Tibial nerve (tissue), 4 donors: ENCODE measurements around the gene UMAD1. TPM values are rescaled to one million over a fixed set of nuclear protein-coding genes. Genes with fewer than 3 reads are reported as not detected.

Experiments
- DNase-seq, 2 donors: peaks; one replicate each; pipeline ENCODE4 v3.0.0-alpha.2; 2019; ENCODE audit warnings: low spot score in 2 of 2
- H3K27ac ChIP-seq, 4 donors: fragments of 200-600 bp; sonication (generic) in 3 of 4; one replicate each; pipeline ENCODE4 v1.5.1; 2017 to 2019; ENCODE audit warnings: mild to moderate bottlenecking in 1 of 4
- H3K27me3 ChIP-seq, 2 donors: fragments of 200-600 bp; sonication (generic) in 1 of 2; one replicate each; pipeline versions ENCODE4 v1.5.1 to v1.6.0; 2017 to 2019
- H3K36me3 ChIP-seq, 3 donors: fragments of 200-600 bp; sonication (generic); one replicate each; pipeline ENCODE4 v1.5.1; 2018 to 2019
- H3K4me1 ChIP-seq, 4 donors: fragments of 200-600 bp; sonication (generic) in 3 of 4; one replicate each; pipeline ENCODE4 v1.5.1; 2017 to 2019
- H3K4me3 ChIP-seq, 4 donors: fragments of 200-600 bp; sonication (generic) in 3 of 4; one replicate each; pipeline ENCODE4 v1.5.1; 2017 to 2019; ENCODE audit warnings: mild to moderate bottlenecking in 1 of 4, moderate library complexity in 1 of 4
- H3K9me3 ChIP-seq, 4 donors: fragments of 200-600 bp; sonication (generic) in 3 of 4; one replicate each; pipeline ENCODE4 v1.5.1; 2017 to 2019
- CTCF ChIP-seq, 5 experiments: fragments of 200-600 bp in 3 of 5; fragments of 450-650 bp in 2 of 5; sonication (generic) in 3 of 5; IDR thresholded peaks; one replicate each; pipeline ENCODE4 v1.5.1; 2016 to 2019; ENCODE audit warnings: antibody characterized with exemption in 5 of 5, mild to moderate bottlenecking in 3 of 5, moderate library complexity in 2 of 5
- EP300 ChIP-seq, 2 donors: sonication (generic); formaldehyde crosslinking; IDR thresholded peaks; one replicate each; pipeline ENCODE4 v1.6.1; 2017; ENCODE audit warnings: antibody characterized with exemption in 2 of 2, mild to moderate bottlenecking in 1 of 2
- POLR2A ChIP-seq, 2 donors: fragments of 450-650 bp; IDR thresholded peaks; one replicate each; pipeline ENCODE4 v1.6.1; 2017; ENCODE audit warnings: antibody characterized with exemption in 2 of 2, mild to moderate bottlenecking in 2 of 2, moderate library complexity in 2 of 2
- WGBS, 2 donors: methylation state at CpG; one replicate each; pipeline ENCODE4 v1.1.5; 2018; 5-methylcytosine and 5-hydroxymethylcytosine counted together
- total RNA-seq, 4 donors: library from RNA; depleted of rRNA; stranded (reverse); fragments of >200 nt; gene quantifications; one replicate each; pipeline ENCODE4 v1.1.0, GENCODE V29; 2016

Gene UMAD1
- total RNA-seq, 4 donors from 2014 or later, result 6.0 to 14.9 (median 10.2) TPM

GRCh38 chr7:7705318-7705717 lies 64.8 kb downstream of the UMAD1 start:
- TF ChIP-seq POLR2A (IDR thresholded peaks at IDR 0.05), result no peak
- TF ChIP-seq CTCF (IDR thresholded peaks at IDR 0.05), result no peak
- no peak for TF ChIP-seq EP300 (IDR thresholded peaks at IDR 0.05)
- 71 to 74% methylated on average over 2 of the region's 2 CpGs for WGBS, 2 donors
- Histone ChIP-seq H3K27ac (no peak overlapping the region), H3K9me3 (no peaks in the 10 kb centered on the region), H3K4me1 (peaks cover 0 to 39% (median 2%) of the 10 kb centered on the region in 4 donors), H3K4me3 (no peak overlapping the region), H3K27me3 (no peaks in the 10 kb centered on the region), H3K36me3 (no peaks in the 10 kb centered on the region)
- DNase-seq, result no peak

GRCh38 chr7:7706101-7706511 lies 65.6 kb downstream of the UMAD1 start:
- no peaks in the 10 kb centered on the region for H3K27me3 ChIP-seq
- no peaks in the 10 kb centered on the region for H3K9me3 ChIP-seq
- no peak overlapping the region for H3K4me3 ChIP-seq
- no peak overlapping the region for H3K27ac ChIP-seq
- 92 to 94% methylated on average over 1 of the region's 1 CpG for WGBS, 2 donors
- no peaks in the 10 kb centered on the region for H3K36me3 ChIP-seq
- no peak for TF ChIP-seq EP300 (IDR thresholded peaks at IDR 0.05)
- TF ChIP-seq CTCF (IDR thresholded peaks at IDR 0.05), result no peak
- no peak for TF ChIP-seq POLR2A (IDR thresholded peaks at IDR 0.05)
- DNase-seq, result no peak
- H3K4me1 ChIP-seq, result peaks cover 0 to 39% (median 2%) of the 10 kb centered on the region in 4 donors

DNA sequence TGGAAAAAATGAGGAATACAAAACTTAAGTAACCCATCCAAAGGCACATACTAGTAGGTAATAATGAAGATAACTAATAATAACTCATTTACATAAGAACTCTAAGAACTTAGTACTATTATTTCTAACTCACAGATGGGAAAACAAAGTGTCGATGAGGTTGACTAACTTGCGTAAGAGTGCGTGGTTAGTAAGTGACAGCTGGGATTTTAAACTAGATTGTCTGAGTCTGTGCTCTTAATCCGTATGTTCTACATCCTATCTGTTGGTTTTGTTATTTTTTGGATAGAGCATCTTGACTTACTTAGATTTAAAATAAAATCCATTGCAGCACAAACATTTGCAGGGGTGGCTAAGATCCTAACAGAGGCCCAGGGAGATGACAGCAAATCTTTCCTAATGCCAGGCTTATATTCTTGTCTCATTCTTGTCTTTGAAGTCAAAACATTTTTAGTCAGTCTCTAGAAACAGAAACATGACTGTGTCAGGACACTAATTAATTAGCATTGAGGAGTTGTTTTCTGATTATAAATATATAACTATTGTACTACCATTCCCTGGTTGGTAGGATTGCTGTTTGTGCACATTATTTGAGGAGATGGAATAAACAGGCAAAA lies 66.1 kb downstream of the UMAD1 start:
- DNase-seq, result no peak
- H3K4me3 ChIP-seq, result no peak overlapping the region
- no peaks in the 10 kb centered on the region for H3K9me3 ChIP-seq
- H3K4me1 ChIP-seq, result peaks cover 0 to 39% (median 2%) of the 10 kb centered on the region in 4 donors
- WGBS, 2 donors, result 83 to 92% methylated on average over 4 of the region's 4 CpGs
- no peaks in the 10 kb centered on the region for H3K27me3 ChIP-seq
- no peak overlapping the region for H3K27ac ChIP-seq
- no peaks in the 10 kb centered on the region for H3K36me3 ChIP-seq
- TF ChIP-seq EP300 (IDR thresholded peaks at IDR 0.05) (no peak), POLR2A (IDR thresholded peaks at IDR 0.05) (no peak), CTCF (IDR thresholded peaks at IDR 0.05) (no peak)

GRCh38 chr7:7707246-7707645 lies 66.7 kb downstream of the UMAD1 start:
- no peaks in the 10 kb centered on the region for H3K27me3 ChIP-seq
- peaks cover 0 to 33% (median 2%) of the 10 kb centered on the region in 4 donors for H3K4me1 ChIP-seq
- no peaks in the 10 kb centered on the region for H3K36me3 ChIP-seq
- H3K4me3 ChIP-seq, result no peak overlapping the region
- DNase-seq, result no peak
- TF ChIP-seq POLR2A (IDR thresholded peaks at IDR 0.05), result no peak
- TF ChIP-seq CTCF (IDR thresholded peaks at IDR 0.05), result no peak
- TF ChIP-seq EP300 (IDR thresholded peaks at IDR 0.05), result no peak
- WGBS, 2 donors, result 79 to 82% methylated on average over 2 of the region's 2 CpGs
- H3K27ac ChIP-seq, result no peak overlapping the region
- H3K9me3 ChIP-seq, result no peaks in the 10 kb centered on the region

DNA sequence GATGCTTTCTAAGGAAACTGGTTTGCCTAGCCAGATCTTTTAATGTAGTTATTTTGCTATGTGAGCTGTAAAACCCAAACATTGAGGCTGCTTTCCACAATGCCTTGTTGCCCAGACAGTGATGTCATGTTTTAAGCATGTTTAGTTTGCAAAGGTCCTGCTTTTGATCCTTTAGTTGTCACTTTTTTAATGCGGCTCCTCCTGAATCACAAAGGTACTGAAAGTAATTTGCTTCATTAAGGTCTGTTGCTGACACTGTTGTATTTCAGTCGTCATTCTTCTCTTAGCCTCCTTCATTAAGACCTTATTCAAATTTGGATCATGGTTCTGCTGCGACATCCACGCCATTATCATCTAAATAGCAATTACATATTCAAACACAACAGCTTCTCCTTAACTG lies 67.3 kb downstream of the UMAD1 start:
- no peak for DNase-seq
- Histone ChIP-seq H3K27ac (peak overlapping the region in 2 of 4 donors; percentile 4 to 33), H3K4me1 (peaks cover 0 to 33% (median 2%) of the 10 kb centered on the region in 4 donors), H3K36me3 (no peaks in the 10 kb centered on the region), H3K9me3 (no peaks in the 10 kb centered on the region), H3K27me3 (no peaks in the 10 kb centered on the region), H3K4me3 (no peak overlapping the region)
- TF ChIP-seq CTCF (IDR thresholded peaks at IDR 0.05) (no peak), POLR2A (IDR thresholded peaks at IDR 0.05) (no peak), EP300 (IDR thresholded peaks at IDR 0.05) (no peak)
- 57 to 66% methylated on average over 4 of the region's 4 CpGs for WGBS, 2 donors
